Sigmoid colon (tissue), 7 donors: ENCODE data around the gene NFIL3. TPM values are rescaled to one million over a fixed set of nuclear protein-coding genes. Genes with fewer than 3 reads are reported as not detected.

Source experiments
- DNase-seq: peaks from one replicate; pipeline ENCODE4 v3.0.0-alpha.2; 2019
- H3K27ac ChIP-seq, 4 donors: fragments of 200-600 bp; sonication (generic); one replicate each; pipeline ENCODE4 v1.5.1; 2016 to 2019; ENCODE audit warnings: mild to moderate bottlenecking in 1 of 4
- H3K27me3 ChIP-seq, 3 donors: fragments of 200-600 bp; sonication (generic); one replicate each; pipeline ENCODE4 v1.5.1; 2019; ENCODE audit warnings: mild to moderate bottlenecking in 1 of 3
- H3K36me3 ChIP-seq, 4 donors: fragments of 200-600 bp; sonication (generic); one replicate each; pipeline ENCODE4 v1.5.1; 2016 to 2019
- H3K4me1 ChIP-seq, 4 donors: fragments of 200-600 bp; sonication (generic); one replicate each; pipeline ENCODE4 v1.5.1; 2017 to 2019
- H3K4me3 ChIP-seq, 4 donors: fragments of 200-600 bp; sonication (generic); one replicate each; pipeline ENCODE4 v1.5.1; 2017 to 2019; ENCODE audit warnings: mild to moderate bottlenecking in 2 of 4, moderate library complexity in 1 of 4
- H3K9me3 ChIP-seq, 4 donors: fragments of 200-600 bp in 3 of 4; sonication (generic) in 3 of 4; one replicate each; pipeline versions ENCODE4 v1.5.1 to v1.6.1; 2013 to 2019
- EP300 ChIP-seq, 4 donors: sonication (generic); formaldehyde crosslinking; IDR thresholded peaks; one replicate each; pipeline ENCODE4 v1.6.1; 2017; ENCODE audit warnings: antibody characterized with exemption in 4 of 4
- POLR2A ChIP-seq, 2 donors: fragments of 450-650 bp; IDR thresholded peaks; one replicate each; pipeline ENCODE4 v1.6.1; 2016; ENCODE audit warnings: antibody characterized with exemption in 2 of 2, mild to moderate bottlenecking in 2 of 2, moderate library complexity in 2 of 2
- POLR2AphosphoS5 ChIP-seq, 4 donors: sonication (generic); formaldehyde crosslinking; IDR thresholded peaks; one replicate each; pipeline ENCODE4 v1.6.1; 2017; ENCODE audit warnings: antibody characterized with exemption in 4 of 4
- WGBS, 2 donors: extraction: QIAGEN DNeasy Blood & Tissue Kit; methylation state at CpG; one replicate each; pipeline ENCODE4 v1.1.7; 2013; 5-methylcytosine and 5-hydroxymethylcytosine counted together
- intact Hi-C: fragments of 100-400 bp; cut with DNase I; formaldehyde crosslinking; loops from one replicate; pipeline ENCODE4 v1.15.1; 2023
- polyA plus RNA-seq, 3 donors: library from polyadenylated mRNA; stranded (reverse); fragments of 200-250 nt; gene quantifications; one replicate each; pipeline ENCODE4 v1.2.3, GENCODE V29; 2013
- total RNA-seq, 4 donors: library from RNA; depleted of rRNA; stranded (reverse); fragments of >200 nt; gene quantifications; one replicate each; pipeline ENCODE4 v1.1.0, GENCODE V29; 2016
- TF ChIP-seq, protein P1 (sequence below), 4 experiments: fragments of 450-650 bp in 3 of 4; fragments of 200-600 bp in 1 of 4; IDR thresholded peaks; one replicate each; pipeline ENCODE4 v1.5.1; 2016 to 2019; ENCODE audit warnings: antibody characterized with exemption in 4 of 4, mild to moderate bottlenecking in 3 of 4, moderate library complexity in 2 of 4
- donor health status: healthy with polysubstance abuse.
- donor health status: Bipolar disorder and iron deficiency.
- donor health status: healthy.

The NFIL3 gene
- total and polyA plus RNA-seq, 7 donors = 15.7 to 93.3 (median 34.3) TPM

GRCh38 chr9:91436841-91437240 is 13.2 kb upstream of the NFIL3 start:
- Histone ChIP-seq H3K36me3 (no peaks in the 10 kb centered on the region), H3K27ac (no peak overlapping the region), H3K27me3 (no peaks in the 10 kb centered on the region), H3K4me1 (peaks cover 0 to 5% (median 0%) of the 10 kb centered on the region in 4 donors), H3K4me3 (no peak overlapping the region), H3K9me3 (no peaks in the 10 kb centered on the region)
- no peak for TF ChIP-seq EP300 (IDR thresholded peaks at IDR 0.05)
- TF ChIP-seq POLR2A (IDR thresholded peaks at IDR 0.05) = no peak
- TF ChIP-seq, protein P1, sequence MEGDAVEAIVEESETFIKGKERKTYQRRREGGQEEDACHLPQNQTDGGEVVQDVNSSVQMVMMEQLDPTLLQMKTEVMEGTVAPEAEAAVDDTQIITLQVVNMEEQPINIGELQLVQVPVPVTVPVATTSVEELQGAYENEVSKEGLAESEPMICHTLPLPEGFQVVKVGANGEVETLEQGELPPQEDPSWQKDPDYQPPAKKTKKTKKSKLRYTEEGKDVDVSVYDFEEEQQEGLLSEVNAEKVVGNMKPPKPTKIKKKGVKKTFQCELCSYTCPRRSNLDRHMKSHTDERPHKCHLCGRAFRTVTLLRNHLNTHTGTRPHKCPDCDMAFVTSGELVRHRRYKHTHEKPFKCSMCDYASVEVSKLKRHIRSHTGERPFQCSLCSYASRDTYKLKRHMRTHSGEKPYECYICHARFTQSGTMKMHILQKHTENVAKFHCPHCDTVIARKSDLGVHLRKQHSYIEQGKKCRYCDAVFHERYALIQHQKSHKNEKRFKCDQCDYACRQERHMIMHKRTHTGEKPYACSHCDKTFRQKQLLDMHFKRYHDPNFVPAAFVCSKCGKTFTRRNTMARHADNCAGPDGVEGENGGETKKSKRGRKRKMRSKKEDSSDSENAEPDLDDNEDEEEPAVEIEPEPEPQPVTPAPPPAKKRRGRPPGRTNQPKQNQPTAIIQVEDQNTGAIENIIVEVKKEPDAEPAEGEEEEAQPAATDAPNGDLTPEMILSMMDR (IDR thresholded peaks at IDR 0.05) = no peak
- TF ChIP-seq POLR2AphosphoS5 (IDR thresholded peaks at IDR 0.05) = no peak
- no peak for DNase-seq
- WGBS, 2 donors = 95% methylated on average over 13 of the region's 13 CpGs
- intact Hi-C loops = no loop called here

GRCh38 chr9:91433180-91433579 is 9.5 kb upstream of the NFIL3 start:
- no peaks in the 10 kb centered on the region for H3K27me3 ChIP-seq
- H3K4me1 ChIP-seq = peaks cover 0 to 5% (median 0%) of the 10 kb centered on the region in 4 donors
- intact Hi-C loops = no loop called here
- TF ChIP-seq POLR2AphosphoS5 (IDR thresholded peaks at IDR 0.05) (no peak), EP300 (IDR thresholded peaks at IDR 0.05) (no peak)
- TF ChIP-seq, protein P1 (IDR thresholded peaks at IDR 0.05) = peak in 3 of 4 experiments; percentile 27 to 43 (median 37)
- no peak overlapping the region for H3K4me3 ChIP-seq
- 1 to 34% methylated on average over 2 of the region's 2 CpGs for WGBS, 2 donors
- H3K9me3 ChIP-seq = no peaks in the 10 kb centered on the region
- DNase-seq = no peak
- no peak overlapping the region for H3K27ac ChIP-seq
- no peaks in the 10 kb centered on the region for H3K36me3 ChIP-seq

DNA sequence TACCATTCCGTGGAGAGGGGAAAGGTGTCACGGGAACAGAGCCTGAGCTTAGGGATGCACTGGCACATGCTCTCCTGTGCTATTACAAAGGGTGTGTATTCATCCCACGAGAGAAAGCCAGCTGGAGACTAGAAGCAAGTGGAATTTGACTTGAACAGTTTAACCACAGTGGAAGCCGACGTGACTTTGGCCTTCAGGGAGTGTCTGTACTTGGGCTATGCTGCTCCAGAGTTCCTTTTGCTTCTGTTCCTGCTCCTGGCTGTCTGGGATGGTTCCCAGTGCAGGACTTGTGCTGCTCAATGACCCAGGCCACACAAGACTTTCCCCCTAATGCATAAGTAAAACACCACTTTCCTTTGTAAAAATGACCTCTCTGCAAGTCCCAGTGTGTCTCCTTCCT is 7.9 kb upstream of the NFIL3 start:
- Histone ChIP-seq H3K27ac (no peak overlapping the region), H3K27me3 (no peaks in the 10 kb centered on the region), H3K4me3 (no peak overlapping the region), H3K36me3 (no peaks in the 10 kb centered on the region), H3K4me1 (peaks cover 0 to 5% (median 0%) of the 10 kb centered on the region in 4 donors), H3K9me3 (no peaks in the 10 kb centered on the region)
- TF ChIP-seq, protein P1 (IDR thresholded peaks at IDR 0.05) = no peak
- no peak for TF ChIP-seq EP300 (IDR thresholded peaks at IDR 0.05)
- TF ChIP-seq POLR2AphosphoS5 (IDR thresholded peaks at IDR 0.05) = no peak
- no peak for TF ChIP-seq POLR2A (IDR thresholded peaks at IDR 0.05)
- intact Hi-C loops = loop anchor here (2.0 kb wide), 1 partner anchor 517 kb away; no protein-coding TSS in a partner anchor
- DNase-seq = no peak
- WGBS, 2 donors = 69 to 86% methylated on average over 5 of the region's 5 CpGs

DNA sequence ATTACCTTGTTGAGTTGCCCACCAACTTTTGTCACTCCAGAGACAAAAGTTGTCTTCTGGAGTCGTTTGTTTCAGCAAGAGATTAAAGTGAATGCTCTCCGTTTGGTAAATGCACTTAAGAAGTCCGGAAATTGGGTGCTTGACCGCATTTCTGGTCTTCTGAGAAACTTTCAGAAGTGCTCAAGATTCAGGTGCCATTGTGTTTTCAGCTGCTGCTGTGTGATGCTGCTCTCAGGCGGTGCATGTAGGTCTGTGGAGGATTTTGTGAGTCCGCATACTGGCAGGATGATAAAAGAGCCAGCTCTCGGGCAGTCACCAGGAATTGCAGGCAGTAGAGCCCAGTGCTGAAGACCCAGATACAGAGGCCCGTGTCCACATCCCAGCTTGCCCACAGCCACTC is 5.9 kb upstream of the NFIL3 start:
- Histone ChIP-seq H3K27ac (peak overlapping the region in 1 of 4 donors; percentile 24), H3K9me3 (no peaks in the 10 kb centered on the region), H3K36me3 (no peaks in the 10 kb centered on the region), H3K27me3 (no peaks in the 10 kb centered on the region), H3K4me1 (peaks cover 0 to 19% (median 3%) of the 10 kb centered on the region in 4 donors), H3K4me3 (no peak overlapping the region)
- intact Hi-C loops = loop anchor here (5.0 kb wide), 2 partner anchors 253 to 342 kb away; no protein-coding TSS in a partner anchor
- no peak for TF ChIP-seq EP300 (IDR thresholded peaks at IDR 0.05)
- TF ChIP-seq, protein P1 (IDR thresholded peaks at IDR 0.05) = no peak
- TF ChIP-seq POLR2A (IDR thresholded peaks at IDR 0.05) = no peak
- TF ChIP-seq POLR2AphosphoS5 (IDR thresholded peaks at IDR 0.05) = no peak
- 91 to 92% methylated on average over 8 of the region's 8 CpGs for WGBS, 2 donors
- DNase-seq = no peak

DNA sequence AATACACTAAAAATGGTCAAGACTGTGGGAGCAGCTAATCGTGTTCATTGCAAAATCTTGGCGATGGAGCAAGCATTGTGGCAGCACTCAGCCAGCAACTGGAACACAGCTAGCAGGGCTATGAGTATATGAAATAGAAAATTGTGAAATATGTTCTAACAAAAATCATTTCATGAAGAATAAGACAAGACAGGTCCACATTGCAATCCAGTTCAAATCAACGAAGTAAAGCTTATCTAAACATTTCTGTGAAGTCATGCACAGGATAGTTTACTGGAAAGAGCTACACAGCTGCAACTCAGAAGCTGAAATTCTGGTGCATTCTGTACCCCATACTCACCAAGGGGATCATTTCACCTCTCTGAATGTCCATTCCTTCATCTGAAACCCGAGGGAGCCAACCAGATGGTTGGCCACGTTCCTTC is 5.3 kb upstream of the NFIL3 start:
- H3K36me3 ChIP-seq = no peaks in the 10 kb centered on the region
- peak; percentile 74 for DNase-seq
- WGBS, 2 donors = 74 to 76% methylated on average over 5 of the region's 5 CpGs
- H3K4me3 ChIP-seq = no peak overlapping the region
- no peaks in the 10 kb centered on the region for H3K9me3 ChIP-seq
- TF ChIP-seq POLR2AphosphoS5 (IDR thresholded peaks at IDR 0.05) (peak in 1 of 4 donors; percentile 60), POLR2A (IDR thresholded peaks at IDR 0.05) (no peak), EP300 (IDR thresholded peaks at IDR 0.05) (no peak)
- TF ChIP-seq, protein P1 (IDR thresholded peaks at IDR 0.05) = no peak
- intact Hi-C loops = loop anchor here (5.0 kb wide), 2 partner anchors 253 to 342 kb away; no protein-coding TSS in a partner anchor
- H3K4me1 ChIP-seq = peaks cover 0 to 19% (median 3%) of the 10 kb centered on the region in 4 donors
- no peaks in the 10 kb centered on the region for H3K27me3 ChIP-seq
- H3K27ac ChIP-seq = peak overlapping the region in 2 of 4 donors; percentile 6 to 45
